GM12878 (cell line): ENCODE measurements around the gene MAS1L.

Source experiments
- ATF2 ChIP-seq: IDR thresholded peaks from 2 replicates; pipeline ENCODE4 v1.6.1; 2012; ENCODE audit warnings: low read length, inconsistent platforms
- CBX5 ChIP-seq: sonication (generic); IDR thresholded peaks from 2 replicates; pipeline ENCODE4 v1.6.1; 2016; ENCODE audit warnings: low read depth, moderate library complexity, mild to moderate bottlenecking, inconsistent platforms
- IKZF1 ChIP-seq: fragments of 450-650 bp; conservative IDR thresholded peaks from 2 replicates; pipeline ENCODE4 v1.6.1; 2017; ENCODE audit warnings: antibody characterized with exemption, mild to moderate bottlenecking
- JUND ChIP-seq: IDR thresholded peaks from 2 replicates; pipeline ENCODE4 v1.6.1; 2012; ENCODE audit warnings: low read depth, mild to moderate bottlenecking, low read length, improper control_type of control experiment, moderate library complexity
- MEF2A ChIP-seq: IDR thresholded peaks from 2 replicates; pipeline ENCODE4 v1.6.1; 2011; ENCODE audit warnings: low read depth, mild to moderate bottlenecking, low read length, moderate library complexity; ENCODE audit not compliant: insufficient read depth
- POLR2AphosphoS5 ChIP-seq: IDR thresholded peaks from 2 replicates; pipeline ENCODE4 v1.6.1; 2011; ENCODE audit warnings: mild to moderate bottlenecking, low read length, inconsistent platforms
- SREBF2 ChIP-seq: IDR thresholded peaks from 2 replicates; pipeline ENCODE4 v1.6.1; 2012; ENCODE audit warnings: mild to moderate bottlenecking, low read length
- SRF ChIP-seq, 2 experiments: IDR thresholded peaks; 2 replicates each; pipeline ENCODE4 v1.6.1; 2011; ENCODE audit warnings: low read depth in 2 of 2, low read length in 2 of 2, mild to moderate bottlenecking in 1 of 2, moderate library complexity in 1 of 2
- SUZ12 ChIP-seq: fragments of 200-600 bp; sonication (generic); IDR thresholded peaks from one replicate; pipeline ENCODE4 v1.6.1; 2018; ENCODE audit warnings: antibody characterized with exemption, mild to moderate bottlenecking; ENCODE audit not compliant: unreplicated experiment
- USF1 ChIP-seq: IDR thresholded peaks from 2 replicates; pipeline ENCODE4 v1.6.1; 2011; ENCODE audit warnings: borderline replicate concordance, low read depth, mild to moderate bottlenecking, moderate library complexity, mixed read lengths, low read length; ENCODE audit not compliant: insufficient read depth; ENCODE audit errors: extremely low read length
- TF ChIP-seq, protein P1 (sequence below), 3 experiments: IDR thresholded peaks in 2 of 3; conservative IDR thresholded peaks in 1 of 3; 2 replicates each; pipeline ENCODE4 v1.5.1; 2011; ENCODE audit warnings: low read depth in 3 of 3, low read length in 3 of 3, mild to moderate bottlenecking in 3 of 3, control low read depth in 2 of 3, moderate library complexity in 2 of 3, inconsistent platforms in 1 of 3, mixed read lengths in 1 of 3; ENCODE audit not compliant: control insufficient read depth in 2 of 3, insufficient read depth in 1 of 3; ENCODE audit errors: extremely low read depth in 1 of 3

- no peak for TF ChIP-seq JUND
- TF ChIP-seq POLR2AphosphoS5 = no peak
- no peak for TF ChIP-seq SRF (IDR thresholded peaks at IDR 0.05; ENCODE audit: low read depth in 2 of 2, low read length in 2 of 2)
- TF ChIP-seq, protein P1, sequence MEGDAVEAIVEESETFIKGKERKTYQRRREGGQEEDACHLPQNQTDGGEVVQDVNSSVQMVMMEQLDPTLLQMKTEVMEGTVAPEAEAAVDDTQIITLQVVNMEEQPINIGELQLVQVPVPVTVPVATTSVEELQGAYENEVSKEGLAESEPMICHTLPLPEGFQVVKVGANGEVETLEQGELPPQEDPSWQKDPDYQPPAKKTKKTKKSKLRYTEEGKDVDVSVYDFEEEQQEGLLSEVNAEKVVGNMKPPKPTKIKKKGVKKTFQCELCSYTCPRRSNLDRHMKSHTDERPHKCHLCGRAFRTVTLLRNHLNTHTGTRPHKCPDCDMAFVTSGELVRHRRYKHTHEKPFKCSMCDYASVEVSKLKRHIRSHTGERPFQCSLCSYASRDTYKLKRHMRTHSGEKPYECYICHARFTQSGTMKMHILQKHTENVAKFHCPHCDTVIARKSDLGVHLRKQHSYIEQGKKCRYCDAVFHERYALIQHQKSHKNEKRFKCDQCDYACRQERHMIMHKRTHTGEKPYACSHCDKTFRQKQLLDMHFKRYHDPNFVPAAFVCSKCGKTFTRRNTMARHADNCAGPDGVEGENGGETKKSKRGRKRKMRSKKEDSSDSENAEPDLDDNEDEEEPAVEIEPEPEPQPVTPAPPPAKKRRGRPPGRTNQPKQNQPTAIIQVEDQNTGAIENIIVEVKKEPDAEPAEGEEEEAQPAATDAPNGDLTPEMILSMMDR (IDR thresholded peaks at IDR 0.05 in 2 of 3, conservative IDR thresholded peaks at IDR 0.05 in 1 of 3; ENCODE audit: control insufficient read depth in 2 of 3, extremely low read depth in 1 of 3, insufficient read depth in 1 of 3, low read depth in 3 of 3, low read length in 3 of 3) = no peak
- TF ChIP-seq SUZ12 = no peak
- TF ChIP-seq USF1 = no peak
- no peak for TF ChIP-seq MEF2A
- no peak for TF ChIP-seq SREBF2
- TF ChIP-seq IKZF1 = no peak
- TF ChIP-seq CBX5 = no peak
- TF ChIP-seq ATF2 = no peak
These were observed 22.5 kb downstream of the MAS1L start for GRCh38 chr6:29465279-29465678.
